HG03196 (cell line): ENCODE results near the gene SATB2.

ENCODE experiments used
- ATAC-seq: cut with Tn5 transposase; IDR thresholded peaks from one replicate; pipeline ENCODE4 v1.9.1; 2021; ENCODE audit not compliant: unreplicated experiment

The SATB2 gene

GRCh38 chr2:199329466-199329865 lies 128.3 kb downstream of the SATB2 start:
- no peak for ATAC-seq

GRCh38 chr2:199329031-199329430 lies 128.7 kb downstream of the SATB2 start:
- ATAC-seq, result no peak

GRCh38 chr2:199325881-199326280 lies 131.9 kb downstream of the SATB2 start:
- ATAC-seq, result no peak

- no peak for ATAC-seq
Measured at GRCh38 chr2:199322151-199322550, 135.6 kb downstream of the SATB2 start.

GRCh38 chr2:199317646-199318045 lies 140.1 kb downstream of the SATB2 start:
- no peak for ATAC-seq

- no peak for ATAC-seq
Measured at GRCh38 chr2:199316851-199317250, 140.9 kb downstream of the SATB2 start.

GRCh38 chr2:199315299-199316179 lies 142.2 kb downstream of the SATB2 start:
- no peak for ATAC-seq

GRCh38 chr2:199312931-199313330 lies 144.8 kb downstream of the SATB2 start:
- ATAC-seq, result no peak

GRCh38 chr2:199310771-199311585 lies 146.8 kb downstream of the SATB2 start:
- ATAC-seq, result no peak

- ATAC-seq, result no peak
Measured at GRCh38 chr2:199309973-199310372, 147.8 kb downstream of the SATB2 start.

- ATAC-seq, result no peak
Measured at GRCh38 chr2:199309411-199309810, 148.3 kb downstream of the SATB2 start.

- ATAC-seq, result no peak
Measured at GRCh38 chr2:199308567-199308966, 149.2 kb downstream of the SATB2 start.

- no peak for ATAC-seq
Measured at GRCh38 chr2:199307461-199307860, 150.3 kb downstream of the SATB2 start.

GRCh38 chr2:199306116-199306515 lies 151.6 kb downstream of the SATB2 start:
- ATAC-seq, result no peak

- no peak for ATAC-seq
Measured at GRCh38 chr2:199303728-199304177, 154.0 kb downstream of the SATB2 start.

GRCh38 chr2:199302851-199303250 lies 154.9 kb downstream of the SATB2 start:
- no peak for ATAC-seq

- ATAC-seq, result no peak
Measured at GRCh38 chr2:199288424-199288823, 169.3 kb downstream of the SATB2 start.

- no peak for ATAC-seq
Measured at GRCh38 chr2:199282309-199282708, 175.4 kb downstream of the SATB2 start.

- no peak for ATAC-seq
Measured at GRCh38 chr2:199279146-199279545, 178.6 kb downstream of the SATB2 start.

- no peak for ATAC-seq
Measured at GRCh38 chr2:199278099-199278498, 179.6 kb downstream of the SATB2 start.

- ATAC-seq, result no peak
Measured at GRCh38 chr2:199273042-199273511, 184.7 kb downstream of the SATB2 start.

- no peak for ATAC-seq
Measured at GRCh38 chr2:199261936-199262335, 195.8 kb downstream of the SATB2 start.
